Renal pelvis (tissue), 4 donors: Measurements from ENCODE around the gene UQCC2. TPM values are rescaled to one million over a fixed set of nuclear protein-coding genes. Genes with fewer than 3 reads are reported as not detected.

Source experiments
- DNase-seq: peaks from one replicate; pipeline ENCODE4 v3.0.0-alpha.2; 2013
- polyA plus RNA-seq, 3 donors: library from polyadenylated mRNA; unstranded; fragments of 120-200 nt; gene quantifications; one replicate each; pipeline ENCODE4 v1.2.1, GENCODE V29; 2013; ENCODE audit not compliant: insufficient read length in 3 of 3

The UQCC2 gene
- polyA plus RNA-seq, 3 donors, result 67.0 to 76.0 (median 71.1) TPM

GRCh38 chr6:33727932-33728331 lies 16.4 kb upstream of the UQCC2 start:
- DNase-seq, result no peak

GRCh38 chr6:33727126-33727525 lies 15.6 kb upstream of the UQCC2 start:
- no peak for DNase-seq

GRCh38 chr6:33726696-33727095 lies 15.2 kb upstream of the UQCC2 start:
- DNase-seq, result no peak

- no peak for DNase-seq
Observed at GRCh38 chr6:33725891-33726673, 14.6 kb upstream of the UQCC2 start.

DNA sequence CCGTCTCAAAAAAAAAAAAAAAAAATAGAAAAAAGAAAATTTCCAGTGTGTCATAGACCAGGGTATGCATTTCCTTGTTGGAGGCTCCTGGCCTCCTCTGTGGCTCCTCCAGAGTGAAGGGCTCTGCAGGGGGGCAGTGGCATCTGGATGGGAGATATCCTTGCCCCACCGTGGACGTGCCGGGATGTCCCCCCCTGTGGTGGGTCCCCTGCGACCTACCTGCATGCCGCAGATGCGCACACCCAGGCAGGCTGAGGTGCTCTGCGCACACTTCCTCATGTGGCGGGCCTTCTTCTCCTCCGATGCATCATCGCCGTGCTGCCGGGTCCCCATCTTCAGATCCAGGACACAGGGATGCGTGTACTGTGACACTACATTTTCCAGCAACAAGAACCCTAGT lies 13.7 kb upstream of the UQCC2 start:
- no peak for DNase-seq

DNA sequence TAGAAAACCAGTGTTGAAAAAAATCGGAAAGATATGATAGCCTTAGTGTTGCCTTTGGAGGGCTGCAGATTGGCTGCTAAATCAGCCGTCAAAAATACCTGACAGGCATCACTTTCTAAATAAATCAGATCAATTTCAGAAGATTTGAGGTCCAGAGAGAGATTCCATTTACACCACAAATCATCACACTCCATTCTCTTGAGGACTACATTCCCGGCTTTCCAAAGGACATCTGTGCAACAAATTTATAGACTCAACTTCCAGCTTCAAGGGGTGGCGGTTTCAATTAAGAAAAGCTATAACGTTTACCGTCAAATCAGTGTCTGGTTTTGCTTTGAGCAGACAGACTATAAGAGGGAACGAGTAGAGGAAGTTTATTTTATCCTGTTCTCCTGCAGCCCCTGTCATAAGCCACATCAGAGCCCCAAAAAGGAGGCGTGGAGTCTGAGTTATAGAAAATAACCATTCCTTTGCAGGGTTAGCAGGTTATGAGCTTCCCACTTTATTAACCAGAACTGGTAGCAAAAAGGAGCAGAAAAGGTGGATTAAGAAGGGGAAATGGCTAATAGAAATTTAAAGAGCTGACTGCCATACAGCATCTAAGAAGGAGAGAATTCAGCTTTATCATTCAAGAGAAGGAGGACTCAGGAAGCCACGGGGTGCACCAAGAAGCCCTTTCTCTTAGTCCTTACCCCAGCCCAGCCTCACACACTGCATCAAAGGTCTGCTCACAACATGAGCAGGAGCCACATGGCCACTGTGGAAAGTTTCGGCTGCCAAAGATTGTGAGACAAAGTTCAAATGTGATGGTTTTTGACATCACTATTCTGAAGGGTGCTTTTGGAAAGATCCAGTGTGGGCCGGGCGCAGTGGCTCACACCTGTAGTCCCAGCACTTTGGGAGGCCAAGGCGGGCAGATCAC lies 12.9 kb upstream of the UQCC2 start:
- DNase-seq, result no peak

DNA sequence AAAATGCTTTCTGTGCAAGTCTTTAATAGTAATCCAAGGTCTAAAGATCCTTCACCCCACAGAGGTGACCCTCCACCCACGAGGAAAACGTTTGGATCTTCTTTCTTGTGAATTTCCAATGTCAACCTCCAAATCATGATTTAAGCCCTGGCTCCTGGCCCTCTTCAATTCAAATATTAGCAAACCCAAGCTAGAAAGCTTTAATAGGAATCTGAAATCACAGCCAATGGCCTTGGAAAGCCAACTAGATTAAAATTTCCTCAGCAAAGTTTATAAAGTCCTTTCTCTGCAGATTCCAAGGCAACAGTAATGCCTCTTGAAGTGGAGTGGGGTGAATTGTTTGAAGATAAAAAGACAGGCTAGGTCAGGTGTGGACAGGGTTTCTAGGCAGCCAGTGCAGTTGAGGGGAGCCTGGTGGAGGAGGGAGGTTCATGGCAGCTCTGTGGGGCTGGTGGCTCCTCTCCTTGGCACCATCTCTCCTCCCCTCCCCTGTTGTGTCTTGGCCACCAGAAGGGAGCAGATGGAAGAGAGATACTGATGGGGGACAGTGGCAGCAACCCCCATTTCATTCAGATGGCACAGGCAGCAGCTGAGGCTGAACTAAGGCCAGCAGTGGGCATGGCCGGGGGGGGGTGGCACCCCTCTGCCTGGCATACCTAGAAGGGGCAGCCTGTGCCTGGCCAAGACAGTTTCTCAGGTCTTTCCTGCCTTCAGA lies 12.0 kb upstream of the UQCC2 start:
- no peak for DNase-seq

DNA sequence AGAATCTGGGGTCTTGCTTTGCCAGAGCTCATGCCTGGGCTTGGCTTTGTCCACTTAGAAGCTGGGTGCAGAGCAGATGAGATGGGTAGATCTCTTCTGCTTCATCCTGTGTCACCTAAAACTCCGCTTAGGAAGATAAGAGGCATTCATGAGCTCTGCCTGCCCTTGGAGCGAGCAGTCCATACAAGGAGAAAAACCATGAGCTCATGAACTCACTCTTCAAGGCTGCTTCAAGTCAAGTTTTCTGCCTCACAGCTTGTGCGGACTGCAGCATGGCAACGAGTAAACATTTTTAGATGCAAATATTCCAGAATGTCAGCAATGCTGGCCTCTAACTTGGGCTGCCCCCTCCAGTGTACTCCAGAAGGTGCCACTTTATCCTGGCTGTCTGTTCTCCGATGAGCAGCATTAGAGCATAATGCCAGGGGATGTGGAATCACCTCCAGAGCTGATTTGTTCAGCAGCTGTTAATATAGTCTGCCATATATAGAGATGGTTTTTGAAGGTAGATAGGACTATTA lies 10.7 kb upstream of the UQCC2 start:
- DNase-seq, result no peak

GRCh38 chr6:33721508-33721907 lies 10.0 kb upstream of the UQCC2 start:
- no peak for DNase-seq

- no peak for DNase-seq
Observed at GRCh38 chr6:33720998-33721397, 9.5 kb upstream of the UQCC2 start.

- no peak for DNase-seq
Observed at GRCh38 chr6:33719326-33719987, 8.0 kb upstream of the UQCC2 start.

- no peak for DNase-seq
Observed at GRCh38 chr6:33718713-33719112, 7.2 kb upstream of the UQCC2 start.

- no peak for DNase-seq
Observed at GRCh38 chr6:33717934-33718455, 6.5 kb upstream of the UQCC2 start.

DNA sequence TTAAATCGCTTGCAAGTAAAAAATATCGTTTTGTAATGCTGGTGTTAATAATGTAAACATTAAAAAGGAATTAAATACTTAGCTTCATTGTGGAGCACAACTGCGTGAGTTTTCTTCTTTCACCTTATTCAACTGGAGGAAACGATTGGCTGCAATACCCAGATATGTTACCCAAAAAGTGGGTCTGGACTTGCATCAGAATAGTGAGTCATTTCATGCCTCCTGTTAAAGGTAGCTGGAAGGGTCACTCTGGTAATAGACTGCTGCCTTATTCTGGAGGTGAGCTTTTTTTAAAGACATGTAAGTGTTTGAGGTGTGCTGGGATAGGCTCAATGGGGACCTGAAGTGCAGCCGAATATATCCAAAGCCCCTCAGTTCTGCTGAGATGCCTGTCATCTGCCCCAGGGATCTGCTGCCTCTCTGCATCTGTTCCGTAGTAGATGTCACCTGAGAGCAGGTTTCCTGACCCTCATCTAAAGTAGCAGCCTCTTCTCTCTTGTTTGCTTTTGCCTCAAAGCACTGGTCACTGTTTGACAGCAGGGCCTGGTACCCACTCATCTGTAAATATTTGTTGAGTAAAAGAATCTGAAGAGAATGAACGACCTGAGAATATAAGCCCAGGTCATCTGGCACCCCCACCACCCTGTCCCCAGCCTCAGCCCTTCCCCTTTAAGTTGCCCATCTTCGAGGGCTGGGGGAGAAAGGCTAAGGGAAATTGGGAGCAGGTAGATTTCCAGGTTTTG lies 5.6 kb upstream of the UQCC2 start:
- DNase-seq, result no peak

DNA sequence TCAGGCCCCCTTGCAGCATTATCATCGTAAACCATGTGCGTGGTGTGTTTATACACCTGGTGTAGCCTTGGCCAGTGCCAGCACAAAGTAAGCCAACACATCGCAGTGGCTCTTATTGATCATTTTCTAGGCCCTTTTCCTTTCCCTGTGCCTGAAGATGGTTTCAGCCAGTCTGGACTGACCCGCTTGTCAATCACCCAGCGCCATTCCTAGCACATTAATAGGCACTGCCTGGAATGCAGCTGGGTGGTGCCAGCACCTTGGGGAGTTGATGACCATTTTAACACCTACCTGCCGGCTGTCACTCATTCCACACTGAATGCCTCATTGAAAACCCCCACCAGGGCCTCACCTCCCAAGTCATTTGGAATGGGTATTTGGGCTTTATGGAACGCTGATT lies 4.9 kb upstream of the UQCC2 start:
- no peak for DNase-seq

DNA sequence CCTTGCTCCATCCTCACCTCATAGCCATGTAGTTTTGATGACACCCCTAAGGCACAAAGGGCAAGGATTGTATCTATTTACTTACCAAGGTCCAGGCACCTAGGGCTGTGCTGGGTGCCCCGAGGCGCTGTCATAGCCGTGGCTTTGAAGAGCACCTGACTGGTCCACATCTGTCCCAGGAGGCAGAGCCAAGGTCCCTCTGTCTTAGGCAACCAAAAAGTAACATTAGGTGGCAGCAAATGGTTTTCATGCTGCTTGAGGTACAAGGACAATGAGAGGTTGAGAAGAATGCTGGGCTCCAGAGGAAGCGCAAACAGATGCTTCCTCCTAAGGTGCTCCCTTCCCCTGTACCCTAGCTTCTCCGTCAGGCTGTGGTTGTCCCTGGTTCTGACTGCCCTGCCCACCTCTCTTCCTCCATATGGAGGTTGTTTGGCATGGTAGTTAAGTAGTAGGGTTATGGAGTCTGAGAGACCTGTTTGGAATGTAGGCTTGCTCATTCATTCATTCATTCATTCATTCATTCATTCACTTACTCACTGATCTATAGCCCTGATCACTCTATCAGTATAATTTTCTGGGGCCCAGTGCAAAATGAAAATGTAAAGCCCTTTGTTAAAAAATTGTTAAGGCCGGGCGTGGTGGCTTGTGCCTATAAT lies 3.0 kb upstream of the UQCC2 start:
- no peak for DNase-seq

DNA sequence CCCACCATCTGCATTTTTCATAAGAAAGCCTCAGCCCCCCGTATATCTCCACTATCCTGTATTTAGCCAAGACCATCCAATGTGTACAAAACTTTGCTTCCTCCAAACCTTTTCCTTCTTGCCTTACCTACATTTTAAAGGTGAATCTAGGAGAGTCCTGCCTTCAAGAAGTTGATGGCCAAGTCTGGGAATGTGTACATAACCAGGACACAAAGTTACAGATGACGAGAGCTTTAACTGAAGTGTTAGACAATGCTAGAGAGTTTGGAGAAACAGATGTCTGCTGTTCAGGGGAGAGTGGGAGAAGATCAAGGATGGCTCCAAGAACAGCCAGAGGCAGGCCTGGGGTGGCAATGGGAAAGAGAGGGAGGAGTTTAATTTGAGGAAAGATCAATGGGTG lies 2.3 kb upstream of the UQCC2 start:
- DNase-seq, result no peak

DNA sequence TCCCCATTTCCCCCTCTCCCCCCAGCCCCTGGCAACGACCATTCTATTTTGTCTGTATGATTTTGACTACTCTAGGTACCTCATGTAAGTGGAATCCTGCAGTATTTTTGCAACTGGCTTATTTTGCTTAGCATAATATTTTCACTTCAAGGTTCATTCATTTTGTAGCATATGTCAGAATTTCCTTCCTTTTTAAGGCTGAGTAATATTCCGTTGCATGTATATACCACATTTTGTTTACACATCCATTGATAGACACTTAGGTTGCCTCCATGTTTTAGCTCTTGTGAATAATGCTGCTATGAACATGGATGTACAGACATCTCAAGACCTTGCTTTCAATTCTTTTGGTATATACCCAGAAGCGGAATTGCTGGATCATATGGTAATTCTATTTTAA lies 1.4 kb upstream of the UQCC2 start:
- no peak for DNase-seq

DNA sequence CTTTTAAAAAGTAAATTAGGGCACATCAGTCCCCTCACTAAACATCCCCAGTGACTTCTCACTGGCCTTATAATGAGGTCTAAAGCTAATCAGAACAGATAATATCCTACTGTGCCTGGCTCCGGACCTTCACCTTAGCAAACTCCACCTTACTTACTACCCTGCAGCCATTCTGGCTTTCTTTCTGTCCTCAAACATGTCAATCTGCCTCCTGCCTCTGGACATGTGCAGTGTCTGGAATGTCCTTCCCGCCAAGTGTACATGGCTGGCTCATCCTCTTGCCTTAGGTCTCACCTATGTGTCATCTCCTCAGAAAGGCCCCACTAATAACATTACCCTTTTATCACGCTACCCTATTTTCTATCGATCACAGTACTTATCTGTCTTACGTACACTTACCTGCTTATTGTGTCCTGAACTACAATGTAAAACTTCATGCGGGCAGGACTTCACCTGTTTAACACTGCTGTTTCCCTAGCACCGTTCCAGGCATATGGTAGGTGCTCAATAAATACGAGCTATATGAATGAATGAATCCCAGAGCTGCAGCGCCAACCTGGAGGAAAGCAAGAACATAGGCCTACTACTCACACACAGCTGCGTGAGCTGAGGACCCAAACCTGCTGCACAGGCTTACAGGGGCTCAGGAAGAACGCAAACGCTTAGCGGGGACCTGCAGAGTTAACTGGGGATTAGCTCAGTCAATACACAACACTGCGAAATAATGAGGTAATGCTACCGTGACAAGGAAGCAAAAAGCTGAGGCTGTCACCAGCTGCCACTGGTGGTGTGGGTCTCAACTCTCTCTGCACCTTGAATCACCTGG lies 991 bp downstream of the UQCC2 start:
- no peak for DNase-seq
